ENCODE measurements around the gene SLC36A1. TPM values are rescaled to one million over a fixed set of nuclear protein-coding genes. Genes with fewer than 3 reads are reported as not detected.

The SLC36A1 gene
- total RNA-seq, 1 donor from 2014 or later, result 7.9 TPM

- Mint-ChIP-seq H3K27ac (no peak overlapping the region), H3K4me3 (no peak overlapping the region), H3K9me3 (no peaks in the 10 kb centered on the region), H3K4me1 (ENCODE audit: low read depth) (no peaks in the 10 kb centered on the region), H3K27me3 (ENCODE audit: insufficient read depth) (no peaks in the 10 kb centered on the region), H3K36me3 (ENCODE audit: low read depth) (no peaks in the 10 kb centered on the region)
- DNase-seq (ENCODE audit: low spot score), result no peak
- intact Hi-C loops (cut with micrococcal nuclease), result no loop called here
These were observed 12.4 kb downstream of the SLC36A1 start for GRCh38 chr5:151459680-151460324.

GRCh38 chr5:151461312-151461711 lies 13.9 kb downstream of the SLC36A1 start:
- no peak overlapping the region for H3K27ac Mint-ChIP-seq
- H3K4me1 Mint-ChIP-seq (ENCODE audit: low read depth), result no peaks in the 10 kb centered on the region
- H3K27me3 Mint-ChIP-seq (ENCODE audit: insufficient read depth), result no peaks in the 10 kb centered on the region
- H3K36me3 Mint-ChIP-seq (ENCODE audit: low read depth), result no peaks in the 10 kb centered on the region
- intact Hi-C loops (cut with micrococcal nuclease), result no loop called here
- H3K4me3 Mint-ChIP-seq, result no peak overlapping the region
- H3K9me3 Mint-ChIP-seq, result no peaks in the 10 kb centered on the region
- no peak for DNase-seq (ENCODE audit: low spot score)

- intact Hi-C loops (cut with micrococcal nuclease), result no loop called here
- no peak overlapping the region for H3K27ac Mint-ChIP-seq
- H3K4me1 Mint-ChIP-seq (ENCODE audit: low read depth), result no peaks in the 10 kb centered on the region
- no peak overlapping the region for H3K4me3 Mint-ChIP-seq
- no peaks in the 10 kb centered on the region for H3K9me3 Mint-ChIP-seq
- no peak for DNase-seq (ENCODE audit: low spot score)
- no peaks in the 10 kb centered on the region for H3K27me3 Mint-ChIP-seq (ENCODE audit: insufficient read depth)
- peaks cover 8% of the 10 kb centered on the region for H3K36me3 Mint-ChIP-seq (ENCODE audit: low read depth)
These were observed 16.0 kb downstream of the SLC36A1 start for GRCh38 chr5:151463137-151464029.

- no peaks in the 10 kb centered on the region for H3K27me3 Mint-ChIP-seq (ENCODE audit: insufficient read depth)
- H3K27ac Mint-ChIP-seq, result no peak overlapping the region
- H3K4me1 Mint-ChIP-seq (ENCODE audit: low read depth), result no peaks in the 10 kb centered on the region
- H3K4me3 Mint-ChIP-seq, result no peak overlapping the region
- intact Hi-C loops (cut with micrococcal nuclease), result no loop called here
- peaks cover 8% of the 10 kb centered on the region for H3K36me3 Mint-ChIP-seq (ENCODE audit: low read depth)
- no peaks in the 10 kb centered on the region for H3K9me3 Mint-ChIP-seq
- no peak for DNase-seq (ENCODE audit: low spot score)
These were observed 16.7 kb downstream of the SLC36A1 start for GRCh38 chr5:151464101-151464500.

GRCh38 chr5:151465476-151465875 lies 18.1 kb downstream of the SLC36A1 start:
- Mint-ChIP-seq H3K27me3 (ENCODE audit: insufficient read depth) (no peaks in the 10 kb centered on the region), H3K4me3 (no peak overlapping the region), H3K4me1 (ENCODE audit: low read depth) (no peaks in the 10 kb centered on the region), H3K27ac (no peak overlapping the region), H3K9me3 (no peaks in the 10 kb centered on the region), H3K36me3 (ENCODE audit: low read depth) (peaks cover 8% of the 10 kb centered on the region)
- intact Hi-C loops (cut with micrococcal nuclease), result no loop called here
- no peak for DNase-seq (ENCODE audit: low spot score)

GRCh38 chr5:151467576-151467975 lies 20.2 kb downstream of the SLC36A1 start:
- Mint-ChIP-seq H3K4me1 (ENCODE audit: low read depth) (no peaks in the 10 kb centered on the region), H3K27ac (no peak overlapping the region), H3K9me3 (no peaks in the 10 kb centered on the region), H3K4me3 (no peak overlapping the region), H3K36me3 (ENCODE audit: low read depth) (peaks cover 8% of the 10 kb centered on the region), H3K27me3 (ENCODE audit: insufficient read depth) (no peaks in the 10 kb centered on the region)
- DNase-seq (ENCODE audit: low spot score), result no peak
- intact Hi-C loops (cut with micrococcal nuclease), result no loop called here

- intact Hi-C loops (cut with micrococcal nuclease), result no loop called here
- Mint-ChIP-seq H3K9me3 (no peaks in the 10 kb centered on the region), H3K4me3 (no peak overlapping the region), H3K36me3 (ENCODE audit: low read depth) (peaks cover 8% of the 10 kb centered on the region), H3K27ac (no peak overlapping the region), H3K27me3 (ENCODE audit: insufficient read depth) (no peaks in the 10 kb centered on the region), H3K4me1 (ENCODE audit: low read depth) (no peaks in the 10 kb centered on the region)
- no peak for DNase-seq (ENCODE audit: low spot score)
These were observed 22.0 kb downstream of the SLC36A1 start for GRCh38 chr5:151469386-151469785.

GRCh38 chr5:151469992-151470391 lies 22.6 kb downstream of the SLC36A1 start:
- H3K9me3 Mint-ChIP-seq, result no peaks in the 10 kb centered on the region
- H3K27me3 Mint-ChIP-seq (ENCODE audit: insufficient read depth), result no peaks in the 10 kb centered on the region
- intact Hi-C loops (cut with micrococcal nuclease), result no loop called here

GRCh38 chr5:151470439-151470838 lies 23.0 kb downstream of the SLC36A1 start:
- no peak overlapping the region for H3K27ac Mint-ChIP-seq
- H3K9me3 Mint-ChIP-seq, result no peaks in the 10 kb centered on the region
- no peaks in the 10 kb centered on the region for H3K27me3 Mint-ChIP-seq (ENCODE audit: insufficient read depth)
- H3K4me3 Mint-ChIP-seq, result no peak overlapping the region
- no peaks in the 10 kb centered on the region for H3K4me1 Mint-ChIP-seq (ENCODE audit: low read depth)
- intact Hi-C loops (cut with micrococcal nuclease), result no loop called here
- H3K36me3 Mint-ChIP-seq (ENCODE audit: low read depth), result peaks cover 9% of the 10 kb centered on the region
- no peak for DNase-seq (ENCODE audit: low spot score)

More at GRCh38 chr5:151469992-151470391, 22.6 kb downstream of the SLC36A1 start:
- Mint-ChIP-seq H3K4me3 (no peak overlapping the region), H3K4me1 (ENCODE audit: low read depth) (no peaks in the 10 kb centered on the region), H3K36me3 (ENCODE audit: low read depth) (peaks cover 9% of the 10 kb centered on the region), H3K27ac (no peak overlapping the region)
- DNase-seq (ENCODE audit: low spot score), result no peak

- no peaks in the 10 kb centered on the region for H3K27me3 Mint-ChIP-seq (ENCODE audit: insufficient read depth)
- H3K27ac Mint-ChIP-seq, result no peak overlapping the region
- no peaks in the 10 kb centered on the region for H3K9me3 Mint-ChIP-seq
- no peaks in the 10 kb centered on the region for H3K4me1 Mint-ChIP-seq (ENCODE audit: low read depth)
- DNase-seq (ENCODE audit: low spot score), result no peak
- no peak overlapping the region for H3K4me3 Mint-ChIP-seq
- peaks cover 9% of the 10 kb centered on the region for H3K36me3 Mint-ChIP-seq (ENCODE audit: low read depth)
- intact Hi-C loops (cut with micrococcal nuclease), result no loop called here
These were observed 23.9 kb downstream of the SLC36A1 start for GRCh38 chr5:151471276-151471675.

GRCh38 chr5:151474799-151475198 lies 27.4 kb downstream of the SLC36A1 start:
- Mint-ChIP-seq H3K4me3 (no peak overlapping the region), H3K27ac (no peak overlapping the region), H3K4me1 (ENCODE audit: low read depth) (no peaks in the 10 kb centered on the region)

GRCh38 chr5:151475388-151475787 lies 28.0 kb downstream of the SLC36A1 start:
- Mint-ChIP-seq H3K9me3 (no peaks in the 10 kb centered on the region), H3K4me3 (no peak overlapping the region), H3K27me3 (ENCODE audit: insufficient read depth) (no peaks in the 10 kb centered on the region), H3K36me3 (ENCODE audit: low read depth) (peaks cover 10% of the 10 kb centered on the region), H3K4me1 (ENCODE audit: low read depth) (no peaks in the 10 kb centered on the region), H3K27ac (no peak overlapping the region)
- DNase-seq (ENCODE audit: low spot score), result no peak
- intact Hi-C loops (cut with micrococcal nuclease), result no loop called here

More at GRCh38 chr5:151474799-151475198, 27.4 kb downstream of the SLC36A1 start:
- intact Hi-C loops (cut with micrococcal nuclease), result no loop called here
- no peaks in the 10 kb centered on the region for H3K9me3 Mint-ChIP-seq
- DNase-seq (ENCODE audit: low spot score), result no peak
- H3K36me3 Mint-ChIP-seq (ENCODE audit: low read depth), result peaks cover 10% of the 10 kb centered on the region
- no peaks in the 10 kb centered on the region for H3K27me3 Mint-ChIP-seq (ENCODE audit: insufficient read depth)

GRCh38 chr5:151476016-151476415 lies 28.6 kb downstream of the SLC36A1 start:
- H3K4me1 Mint-ChIP-seq (ENCODE audit: low read depth), result no peaks in the 10 kb centered on the region
- no peak overlapping the region for H3K4me3 Mint-ChIP-seq
- intact Hi-C loops (cut with micrococcal nuclease), result no loop called here
- no peak for DNase-seq (ENCODE audit: low spot score)
- no peaks in the 10 kb centered on the region for H3K27me3 Mint-ChIP-seq (ENCODE audit: insufficient read depth)
- H3K9me3 Mint-ChIP-seq, result no peaks in the 10 kb centered on the region
- H3K36me3 Mint-ChIP-seq (ENCODE audit: low read depth), result peaks cover 10% of the 10 kb centered on the region
- H3K27ac Mint-ChIP-seq, result no peak overlapping the region
